HG03439 (cell line): ENCODE measurements around the gene COG5.
A peak's percentile ranks its signal among the peaks of the same experiment; 100 is the strongest.
"Not testable (repeated sequence)": the region's sequence is repeated elsewhere in the genome, so short reads cannot be mapped to it uniquely, and the experiment has no call there.

Source experiments
- ATAC-seq: cut with Tn5 transposase; IDR thresholded peaks from one replicate; pipeline ENCODE4 v1.9.1; 2021; ENCODE audit warnings: mild to moderate bottlenecking, moderate library complexity; ENCODE audit not compliant: unreplicated experiment

Gene COG5

GRCh38 chr7:107580716-107581383 lies 17.1 kb upstream of the COG5 start:
- no peak for ATAC-seq

GRCh38 chr7:107579885-107580715 lies 16.4 kb upstream of the COG5 start, which contains the start of gene BCAP29:
TSS of gene BCAP29 (plus strand) at chr7:107580246. CDS start at chr7:107580773, 527 bp downstream.
- ATAC-seq: peak; percentile 94

GRCh38 chr7:107579554-107579884 lies 15.8 kb upstream of the COG5 start:
- ATAC-seq: no peak

- ATAC-seq: no peak
Measured at GRCh38 chr7:107573537-107573936, 9.8 kb upstream of the COG5 start.

- no peak for ATAC-seq
Measured at GRCh38 chr7:107570298-107570697, 6.6 kb upstream of the COG5 start.

GRCh38 chr7:107564553-107565298 lies 1.0 kb upstream of the COG5 start:
- ATAC-seq: no peak

GRCh38 chr7:107563081-107563774 lies 492 bp downstream of the COG5 start:
- peak; percentile 61 for ATAC-seq

- no peak for ATAC-seq
Measured at GRCh38 chr7:107560898-107561516, 2.7 kb downstream of the COG5 start.

- no peak for ATAC-seq
Measured at GRCh38 chr7:107559864-107560263, 3.9 kb downstream of the COG5 start.

GRCh38 chr7:107555893-107556292 lies 7.8 kb downstream of the COG5 start:
- no peak for ATAC-seq

GRCh38 chr7:107551936-107552335 lies 11.8 kb downstream of the COG5 start:
- ATAC-seq: no peak

GRCh38 chr7:107544848-107545591 lies 18.7 kb downstream of the COG5 start:
- ATAC-seq: no peak

- no peak for ATAC-seq
Measured at GRCh38 chr7:107543338-107543993, 20.3 kb downstream of the COG5 start.

GRCh38 chr7:107538001-107538400 lies 25.7 kb downstream of the COG5 start:
- no peak for ATAC-seq

- ATAC-seq: not testable (repeated sequence)
Measured at GRCh38 chr7:107537228-107537627, 26.5 kb downstream of the COG5 start.

GRCh38 chr7:107534139-107534538 lies 29.6 kb downstream of the COG5 start:
- ATAC-seq: no peak

- ATAC-seq: no peak
Measured at GRCh38 chr7:107530751-107531150, 33.0 kb downstream of the COG5 start.

- no peak for ATAC-seq
Measured at GRCh38 chr7:107528461-107528860, 35.3 kb downstream of the COG5 start.

GRCh38 chr7:107527196-107527595 lies 36.5 kb downstream of the COG5 start:
- ATAC-seq: no peak
